ENCODE measurements around the gene SCGN.

Gene SCGN

GRCh38 chr6:25613415-25613814 is 38.6 kb upstream of the SCGN start:
- H3K4me3 ChIP-seq (replicated peaks; ENCODE audit: low read depth, low read length) = no peak overlapping the region
- no peak for TF ChIP-seq CTCF (IDR thresholded peaks at IDR 0.05; ENCODE audit: low read depth, low read length, missing control alignments)
- DNase-seq (ENCODE audit: extremely low read depth, low read depth) = no peak

- no peak for TF ChIP-seq CTCF (IDR thresholded peaks at IDR 0.05; ENCODE audit: low read depth, low read length, missing control alignments)
- no peak overlapping the region for H3K4me3 ChIP-seq (replicated peaks; ENCODE audit: low read depth, low read length)
- DNase-seq (ENCODE audit: extremely low read depth, low read depth) = no peak
These were observed 38.0 kb upstream of the SCGN start for GRCh38 chr6:25614052-25614451.

GRCh38 chr6:25615471-25615870 is 36.5 kb upstream of the SCGN start:
- DNase-seq (ENCODE audit: extremely low read depth, low read depth) = no peak
- no peak overlapping the region for H3K4me3 ChIP-seq (replicated peaks; ENCODE audit: low read depth, low read length)
- TF ChIP-seq CTCF (IDR thresholded peaks at IDR 0.05; ENCODE audit: low read depth, low read length, missing control alignments) = no peak

- no peak for DNase-seq (ENCODE audit: extremely low read depth, low read depth)
- no peak overlapping the region for H3K4me3 ChIP-seq (replicated peaks; ENCODE audit: low read depth, low read length)
- TF ChIP-seq CTCF (IDR thresholded peaks at IDR 0.05; ENCODE audit: low read depth, low read length, missing control alignments) = no peak
These were observed 34.0 kb upstream of the SCGN start for GRCh38 chr6:25617997-25618396.

GRCh38 chr6:25619217-25619616 is 32.8 kb upstream of the SCGN start:
- DNase-seq (ENCODE audit: extremely low read depth, low read depth) = no peak

GRCh38 chr6:25620391-25620790 is 31.6 kb upstream of the SCGN start:
- no peak for TF ChIP-seq CTCF (IDR thresholded peaks at IDR 0.05; ENCODE audit: low read depth, low read length, missing control alignments)
- no peak for DNase-seq (ENCODE audit: extremely low read depth, low read depth)
- H3K4me3 ChIP-seq (replicated peaks; ENCODE audit: low read depth, low read length) = no peak overlapping the region

More at GRCh38 chr6:25619217-25619616, 32.8 kb upstream of the SCGN start:
- H3K4me3 ChIP-seq (replicated peaks; ENCODE audit: low read depth, low read length) = no peak overlapping the region
- TF ChIP-seq CTCF (IDR thresholded peaks at IDR 0.05; ENCODE audit: low read depth, low read length, missing control alignments) = no peak

GRCh38 chr6:25623065-25623464 is 28.9 kb upstream of the SCGN start:
- no peak overlapping the region for H3K4me3 ChIP-seq (replicated peaks; ENCODE audit: low read depth, low read length)
- no peak for DNase-seq (ENCODE audit: extremely low read depth, low read depth)
- no peak for TF ChIP-seq CTCF (IDR thresholded peaks at IDR 0.05; ENCODE audit: low read depth, low read length, missing control alignments)

Data from HFF-Myc (cell line).